CD8-positive, alpha-beta memory T cell (primary cell): ENCODE results near the gene COPS6. TPM values are rescaled to one million over a fixed set of nuclear protein-coding genes. Genes with fewer than 3 reads are reported as not detected.

Experiments
- CTCF ChIA-PET: fragments of 350-600 bp; sonication (Branson Sonifier 250); formaldehyde crosslinking; loops from one replicate; lab custom pipeline; 2021; ENCODE audit warnings: antibody characterized with exemption; lab: Charles Lee
- POLR2A ChIA-PET: fragments of 350-600 bp; sonication (Branson Sonifier 250); formaldehyde crosslinking; loops from one replicate; lab custom pipeline; 2021; ENCODE audit warnings: antibody characterized with exemption; lab: Charles Lee
- DNase-seq, 5 donors: peaks; one replicate each; pipeline versions ENCODE4 v3.0.0 to v3.0.0-alpha.2; 2020 to 2022; ENCODE audit warnings: mixed read lengths in 1 of 5
- H3K27ac ChIP-seq: one replicate; pipeline ENCODE4 v1.7.0; 2013; ENCODE audit warnings: low read depth, mild to moderate bottlenecking, low read length, moderate library complexity
- H3K27me3 ChIP-seq: 2 replicates; pipeline ENCODE4 v1.7.0; 2013; ENCODE audit warnings: low read length, mild to moderate bottlenecking; ENCODE audit not compliant: insufficient read depth, poor library complexity, severe bottlenecking
- H3K36me3 ChIP-seq: 2 replicates; pipeline ENCODE4 v1.7.0; 2013; ENCODE audit warnings: mild to moderate bottlenecking, low read length, moderate library complexity; ENCODE audit not compliant: insufficient read depth
- H3K4me1 ChIP-seq: 2 replicates; pipeline ENCODE4 v1.7.0; 2013; ENCODE audit warnings: mild to moderate bottlenecking, low read length, moderate library complexity; ENCODE audit not compliant: insufficient read depth
- H3K4me3 ChIP-seq: 2 replicates; pipeline ENCODE4 v1.7.0; 2013; ENCODE audit warnings: mild to moderate bottlenecking, low read length
- H3K9me3 ChIP-seq: 2 replicates; pipeline ENCODE4 v1.7.0; 2013; ENCODE audit warnings: mild to moderate bottlenecking, low read length
- H3K27ac Mint-ChIP-seq, 8 donors: one replicate each; pipeline ENCODE4 v1.8.0; 2020 to 2021; ENCODE audit warnings: mixed read lengths in 8 of 8, mild to moderate bottlenecking in 6 of 8, inconsistent platforms in 3 of 8, moderate library complexity in 3 of 8
- H3K27me3 Mint-ChIP-seq, 2 donors: one replicate each; pipeline ENCODE4 v1.8.0; 2020 to 2021; ENCODE audit warnings: mixed read lengths in 2 of 2, mild to moderate bottlenecking in 1 of 2, moderate library complexity in 1 of 2
- H3K36me3 Mint-ChIP-seq, 3 donors: one replicate each; pipeline ENCODE4 v1.8.0; 2020 to 2021; ENCODE audit warnings: mixed read lengths in 3 of 3, inconsistent platforms in 1 of 3, mild to moderate bottlenecking in 1 of 3
- H3K4me1 Mint-ChIP-seq, 3 donors: one replicate each; pipeline ENCODE4 v1.8.0; 2020 to 2021; ENCODE audit warnings: mixed read lengths in 3 of 3, inconsistent platforms in 1 of 3, mild to moderate bottlenecking in 1 of 3
- H3K4me3 Mint-ChIP-seq, 7 donors: one replicate each; pipeline ENCODE4 v1.8.0; 2020 to 2021; ENCODE audit warnings: mixed read lengths in 7 of 7, mild to moderate bottlenecking in 6 of 7, moderate library complexity in 4 of 7, inconsistent platforms in 2 of 7
- H3K9me3 Mint-ChIP-seq, 5 donors: one replicate each; pipeline ENCODE4 v1.8.0; 2020 to 2022; ENCODE audit warnings: mixed read lengths in 5 of 5, mild to moderate bottlenecking in 3 of 5, moderate library complexity in 2 of 5, inconsistent platforms in 1 of 5
- polyA plus RNA-seq: library from polyadenylated mRNA; unstranded; fragments of 300-500 nt; fragmentation: Illumina TruSeq; gene quantifications from one replicate; pipeline ENCODE4 v1.2.3, GENCODE V29; 2021
- total RNA-seq, 2 experiments: library from RNA; stranded (reverse); gene quantifications; one replicate each; pipeline ENCODE4 v1.2.3, GENCODE V29; 2021

The COPS6 gene
- total and polyA plus RNA-seq, 3 experiments from 2014 or later: 110 to 144 (median 111) TPM

DNA sequence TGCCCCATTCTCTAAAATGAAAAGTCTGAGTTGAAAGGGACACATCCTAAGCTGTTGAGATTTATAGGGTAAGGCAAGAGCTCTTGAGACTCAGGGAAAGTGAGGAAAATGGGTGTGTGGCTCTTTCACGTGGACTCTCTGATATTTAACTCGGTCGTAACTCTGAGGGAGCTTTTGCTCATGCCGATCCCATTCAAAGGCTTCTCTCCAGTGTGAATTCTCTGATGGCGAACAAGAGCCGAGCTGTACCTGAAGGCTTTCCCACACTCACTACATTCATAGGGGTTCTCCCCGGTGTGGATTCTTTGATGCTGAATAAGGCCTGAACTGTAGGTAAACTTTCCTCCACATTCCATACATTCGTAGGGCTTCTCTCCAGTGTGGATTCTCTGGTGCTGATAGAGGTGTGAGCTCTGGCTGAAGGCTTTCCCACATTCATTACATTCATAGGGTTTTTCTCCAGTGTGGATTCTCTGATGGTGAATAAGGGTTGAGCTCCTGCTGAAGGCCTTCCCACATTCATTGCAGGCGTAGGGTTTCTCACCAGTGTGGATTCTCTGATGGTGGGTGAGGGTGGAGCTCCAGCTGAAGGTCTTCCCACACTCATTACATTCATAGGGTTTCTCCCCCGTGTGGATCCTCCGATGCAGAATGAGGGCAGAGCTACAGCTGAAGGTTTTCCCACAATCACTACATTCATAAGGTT is 17.6 kb upstream of the COPS6 start:
- no peak overlapping the region for H3K4me3 Mint-ChIP-seq
- CTCF ChIA-PET: interaction anchor here (0.7 kb wide), 1 partner anchor 11 kb away, joined by 3 read pairs; no protein-coding TSS in a partner anchor
- peaks cover 46 to 73% (median 59%) of the 10 kb centered on the region in 3 donors for H3K36me3 Mint-ChIP-seq
- POLR2A ChIA-PET: no interaction called here
- H3K4me1 ChIP-seq: no peaks in the 10 kb centered on the region
- no peaks in the 10 kb centered on the region for H3K27me3 ChIP-seq
- H3K9me3 ChIP-seq: peaks cover 26% of the 10 kb centered on the region
- no peak for DNase-seq
- H3K27ac ChIP-seq: no peak overlapping the region
- H3K36me3 ChIP-seq: peaks cover 60% of the 10 kb centered on the region
- H3K27me3 Mint-ChIP-seq: no peaks in the 10 kb centered on the region
- H3K27ac Mint-ChIP-seq: peak overlapping the region in 1 of 8 donors; percentile 47
- H3K4me3 ChIP-seq: no peak overlapping the region
- peaks cover 2 to 4% (median 3%) of the 10 kb centered on the region in 3 donors for H3K4me1 Mint-ChIP-seq
- peaks cover 11 to 30% (median 27%) of the 10 kb centered on the region in 5 donors for H3K9me3 Mint-ChIP-seq

DNA sequence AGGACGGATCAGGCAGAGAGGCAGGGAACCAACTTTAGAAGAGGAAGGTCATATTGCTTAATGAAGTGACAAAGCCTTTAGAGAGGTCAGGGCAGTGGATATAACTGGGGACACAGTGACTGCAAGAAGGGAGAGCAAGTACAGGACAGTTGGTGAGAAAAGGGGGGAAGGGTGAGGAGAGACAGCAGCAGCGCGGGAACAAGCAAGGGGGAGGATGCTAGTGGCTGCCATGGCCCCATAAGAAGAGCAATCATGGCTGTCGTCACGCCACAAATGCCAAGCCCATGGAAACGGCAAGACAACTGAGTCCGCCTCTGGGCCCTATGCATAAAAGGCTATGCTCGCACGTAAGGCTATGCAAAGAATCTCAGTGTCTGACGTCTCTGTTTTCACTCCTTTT is 16.3 kb upstream of the COPS6 start:
- Mint-ChIP-seq H3K4me1 (peaks cover 3 to 9% (median 6%) of the 10 kb centered on the region in 3 donors), H3K27me3 (no peaks in the 10 kb centered on the region), H3K36me3 (peaks cover 48 to 80% (median 62%) of the 10 kb centered on the region in 3 donors), H3K9me3 (peaks cover 11 to 30% (median 27%) of the 10 kb centered on the region in 5 donors), H3K27ac (peak overlapping the region in 1 of 8 donors; percentile 95), H3K4me3 (no peak overlapping the region)
- no peak overlapping the region for H3K27ac ChIP-seq
- peaks cover 71% of the 10 kb centered on the region for H3K36me3 ChIP-seq
- no peaks in the 10 kb centered on the region for H3K27me3 ChIP-seq
- no peaks in the 10 kb centered on the region for H3K4me1 ChIP-seq
- ChIA-PET CTCF (interaction anchor here (1.0 kb wide), 1 partner anchor 27 kb away, joined by 4 read pairs; no protein-coding TSS in a partner anchor), POLR2A (interaction anchor here (0.5 to 0.6 kb wide), 2 partner anchors 24 to 1046 kb away, joined by 3 read pairs; no protein-coding TSS in a partner anchor)
- peaks cover 26% of the 10 kb centered on the region for H3K9me3 ChIP-seq
- H3K4me3 ChIP-seq: no peak overlapping the region
- DNase-seq: no peak

DNA sequence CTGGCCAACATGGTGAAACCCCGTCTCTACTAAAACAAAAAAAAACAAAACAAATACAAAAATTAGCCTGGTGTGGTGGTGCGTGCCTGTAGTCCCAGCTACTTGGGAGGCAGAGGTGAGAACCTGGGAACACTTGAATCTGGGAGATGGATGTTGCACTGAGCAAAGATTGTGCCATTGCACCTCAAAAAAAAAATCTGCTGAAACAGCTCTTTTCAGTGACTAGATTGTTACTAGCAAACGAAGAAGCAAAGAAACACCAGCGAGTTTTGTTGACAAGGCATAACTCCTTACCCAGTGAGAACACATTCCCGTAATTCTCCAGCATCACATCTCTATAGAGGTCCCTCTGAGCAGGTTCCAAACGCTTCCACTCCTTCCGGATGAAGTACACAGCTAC is 13.9 kb upstream of the COPS6 start:
- Mint-ChIP-seq H3K9me3 (peaks cover 11 to 28% (median 27%) of the 10 kb centered on the region in 5 donors), H3K27ac (peak overlapping the region in 2 of 8 donors; percentile 38 to 52), H3K36me3 (peaks cover 51 to 84% (median 59%) of the 10 kb centered on the region in 3 donors), H3K4me3 (no peak overlapping the region), H3K27me3 (no peaks in the 10 kb centered on the region), H3K4me1 (peaks cover 14 to 19% (median 15%) of the 10 kb centered on the region in 3 donors)
- peaks cover under 1% of the 10 kb centered on the region for H3K4me1 ChIP-seq
- ChIA-PET CTCF (interaction anchor here (1.6 kb wide), 1 partner anchor 22 kb away, joined by 3 read pairs; no protein-coding TSS in a partner anchor), POLR2A (no interaction called here)
- H3K4me3 ChIP-seq: no peak overlapping the region
- no peak overlapping the region for H3K27ac ChIP-seq
- peaks cover 84% of the 10 kb centered on the region for H3K36me3 ChIP-seq
- DNase-seq: no peak
- H3K9me3 ChIP-seq: peaks cover 26% of the 10 kb centered on the region
- no peaks in the 10 kb centered on the region for H3K27me3 ChIP-seq

DNA sequence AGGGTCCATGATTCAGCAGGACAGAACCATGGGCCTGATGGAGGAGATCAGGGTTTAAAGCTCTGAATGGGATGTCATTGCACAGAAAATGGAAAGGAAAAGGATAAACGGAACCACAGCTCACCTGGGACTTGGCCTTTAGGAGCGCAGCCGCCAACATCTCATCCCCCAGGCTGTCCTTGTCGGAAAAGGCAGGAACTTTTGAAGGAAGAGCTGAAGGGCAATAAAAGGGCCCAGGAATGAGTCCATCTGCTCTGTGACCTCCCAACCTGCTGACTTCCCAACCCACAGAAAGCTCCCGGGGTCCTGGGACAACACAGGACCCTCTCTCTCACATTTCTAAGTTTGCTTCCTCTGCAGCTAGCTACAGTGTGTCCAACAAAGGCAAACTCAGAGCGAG is 13.4 kb upstream of the COPS6 start:
- Histone ChIP-seq H3K27ac (no peak overlapping the region), H3K9me3 (peaks cover 23% of the 10 kb centered on the region), H3K4me3 (no peak overlapping the region), H3K27me3 (no peaks in the 10 kb centered on the region), H3K36me3 (peaks cover 80% of the 10 kb centered on the region), H3K4me1 (peaks cover 6% of the 10 kb centered on the region)
- Mint-ChIP-seq H3K36me3 (peaks cover 46 to 82% (median 54%) of the 10 kb centered on the region in 3 donors), H3K4me3 (no peak overlapping the region), H3K27ac (peak overlapping the region in 3 of 8 donors; percentile 10 to 52 (median 38)), H3K27me3 (peaks cover 0 to 2% of the 10 kb centered on the region in 2 donors), H3K9me3 (peaks cover 11 to 27% (median 25%) of the 10 kb centered on the region in 5 donors), H3K4me1 (peaks cover 18 to 25% (median 21%) of the 10 kb centered on the region in 3 donors)
- ChIA-PET CTCF (interaction anchor here (1.6 kb wide), 1 partner anchor 23 kb away, joined by 3 read pairs; no protein-coding TSS in a partner anchor), POLR2A (interaction anchor here (0.7 kb wide), 1 partner anchor 630 kb away, joined by 3 read pairs; no protein-coding TSS in a partner anchor)
- no peak for DNase-seq

DNA sequence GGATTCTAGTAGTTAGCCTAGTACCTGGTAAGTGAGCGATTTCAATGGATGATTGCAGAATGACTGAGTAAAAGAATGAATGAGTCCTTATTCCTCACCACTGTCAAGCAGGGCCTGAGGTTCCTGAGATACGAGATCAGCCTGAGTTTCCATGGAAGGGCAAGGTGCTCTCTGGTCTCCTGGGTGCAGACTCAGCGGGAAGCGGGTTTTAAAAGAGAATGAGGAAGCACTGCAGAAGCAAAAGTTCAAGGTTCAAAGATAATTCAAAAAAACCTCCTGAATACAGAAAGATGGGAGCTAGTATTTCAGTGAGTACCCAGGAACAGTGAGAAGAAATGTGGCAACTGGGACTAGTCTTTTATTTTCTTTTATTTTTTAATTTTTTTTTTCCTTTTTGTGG is 11.6 kb upstream of the COPS6 start:
- Histone ChIP-seq H3K27ac (no peak overlapping the region), H3K4me1 (peaks cover 15% of the 10 kb centered on the region), H3K36me3 (peaks cover 63% of the 10 kb centered on the region), H3K27me3 (no peaks in the 10 kb centered on the region), H3K4me3 (no peak overlapping the region), H3K9me3 (peaks cover 5% of the 10 kb centered on the region)
- peaks cover 28 to 40% (median 37%) of the 10 kb centered on the region in 3 donors for H3K4me1 Mint-ChIP-seq
- peak overlapping the region in 2 of 7 donors; percentile 20 to 61 for H3K4me3 Mint-ChIP-seq
- no peak for DNase-seq
- CTCF ChIA-PET: no interaction called here
- POLR2A ChIA-PET: interaction anchor here (0.9 kb wide), 1 partner anchor 48 kb away, joined by 3 read pairs; no protein-coding TSS in a partner anchor
- peaks cover 0 to 2% of the 10 kb centered on the region in 2 donors for H3K27me3 Mint-ChIP-seq
- peaks cover 3 to 9% (median 7%) of the 10 kb centered on the region in 5 donors for H3K9me3 Mint-ChIP-seq
- peaks cover 29 to 72% (median 36%) of the 10 kb centered on the region in 3 donors for H3K36me3 Mint-ChIP-seq
- H3K27ac Mint-ChIP-seq: peak overlapping the region in 3 of 8 donors; percentile 6 to 81 (median 73)

DNA sequence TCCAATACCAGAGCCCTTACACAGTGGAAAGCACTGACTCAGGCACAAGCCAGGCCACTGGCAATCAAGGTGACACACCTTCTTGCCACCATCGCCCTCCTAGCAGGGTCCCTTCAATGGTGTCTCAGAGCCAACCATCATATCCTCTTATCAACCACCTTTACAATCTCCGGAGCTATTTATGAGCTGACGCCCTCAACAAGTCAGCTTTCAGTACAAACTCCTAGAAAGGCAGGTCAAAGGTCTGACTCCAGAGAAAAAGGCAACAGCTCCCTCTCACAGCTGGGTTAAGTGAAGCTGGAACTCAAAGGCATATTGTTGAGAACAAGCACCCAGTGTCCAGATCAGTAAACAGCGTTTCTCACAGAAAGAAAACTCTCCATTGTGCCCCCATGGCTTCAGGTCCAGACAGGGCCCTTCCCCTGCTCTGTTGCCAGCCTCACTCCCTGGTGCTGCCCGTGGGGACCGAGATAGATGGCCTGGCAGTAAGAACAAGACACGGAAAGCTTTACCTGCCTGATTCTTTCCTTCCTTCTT is 9.7 kb upstream of the COPS6 start:
- ChIA-PET POLR2A (no interaction called here), CTCF (no interaction called here)
- H3K4me1 ChIP-seq: peaks cover 24% of the 10 kb centered on the region
- DNase-seq: no peak
- Mint-ChIP-seq H3K4me1 (peaks cover 35 to 49% (median 46%) of the 10 kb centered on the region in 3 donors), H3K27me3 (peaks cover 0 to 3% of the 10 kb centered on the region in 2 donors), H3K36me3 (peaks cover 20 to 55% (median 22%) of the 10 kb centered on the region in 3 donors), H3K9me3 (no peaks in the 10 kb centered on the region), H3K4me3 (peak overlapping the region in 6 of 7 donors; percentile 33 to 87 (median 54)), H3K27ac (peak overlapping the region in 3 of 8 donors; percentile 44 to 75 (median 63))
- no peaks in the 10 kb centered on the region for H3K27me3 ChIP-seq
- no peak overlapping the region for H3K4me3 ChIP-seq
- no peak overlapping the region for H3K27ac ChIP-seq
- peaks cover 45% of the 10 kb centered on the region for H3K36me3 ChIP-seq
- no peaks in the 10 kb centered on the region for H3K9me3 ChIP-seq

DNA sequence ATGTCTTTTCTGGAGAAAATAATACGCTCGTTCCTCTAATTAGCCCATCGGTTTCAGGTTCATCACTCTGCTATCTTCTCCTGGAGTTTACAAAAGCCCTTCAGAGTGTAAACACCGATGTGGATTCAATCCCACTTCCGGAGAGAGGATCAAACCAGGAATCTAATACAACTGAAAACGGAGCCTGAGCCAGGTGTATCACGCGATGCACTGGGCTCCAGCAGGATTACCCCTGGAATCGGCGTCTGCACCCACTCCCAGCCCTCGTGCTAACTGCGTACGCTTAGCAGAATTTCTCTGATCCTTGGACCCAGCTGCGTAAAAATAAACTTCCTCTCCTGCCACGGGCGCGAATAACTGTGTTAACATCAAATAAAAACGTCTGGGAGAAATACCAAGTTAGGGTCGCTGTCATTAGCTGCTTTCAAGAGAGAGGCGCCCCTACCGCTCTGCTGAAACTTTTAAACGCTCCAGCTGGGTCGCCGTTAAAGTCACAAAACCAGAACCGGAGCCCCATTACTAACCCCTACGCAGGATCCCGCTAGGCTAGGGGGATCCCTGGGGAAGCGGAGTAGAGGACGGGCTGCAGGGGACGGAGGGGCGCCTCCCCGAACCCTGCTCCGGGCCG is 7.7 kb upstream of the COPS6 start:
- ChIA-PET POLR2A (no interaction called here), CTCF (interaction anchor here (0.8 to 5.1 kb wide), 5 partner anchors 20 to 91 kb away, joined by 3 to 26 read pairs (median 3); partner anchors contain the start of genes AP4M1 and MCM7)
- Histone ChIP-seq H3K27me3 (no peaks in the 10 kb centered on the region), H3K9me3 (no peaks in the 10 kb centered on the region), H3K27ac (peak overlapping the region; percentile 84), H3K4me3 (peak overlapping the region; percentile 92), H3K36me3 (peaks cover 26% of the 10 kb centered on the region), H3K4me1 (peaks cover 24% of the 10 kb centered on the region)
- H3K9me3 Mint-ChIP-seq: no peaks in the 10 kb centered on the region
- H3K36me3 Mint-ChIP-seq: peaks cover 4 to 35% (median 5%) of the 10 kb centered on the region in 3 donors
- peak overlapping the region; percentile 84 to 96 (median 93) for H3K4me3 Mint-ChIP-seq
- peak overlapping the region; percentile 61 to 98 (median 86) for H3K27ac Mint-ChIP-seq
- no peak for DNase-seq
- peaks cover 33 to 45% (median 42%) of the 10 kb centered on the region in 3 donors for H3K4me1 Mint-ChIP-seq
- H3K27me3 Mint-ChIP-seq: peaks cover 0 to 3% of the 10 kb centered on the region in 2 donors
